T-helper 1 cell treated with Interleukin-12 subunit alpha and Interleukin-12 subunit beta and Interleukin-4 antibody, amounts not matched to agents 30 ng/mL and 1 ng/mL, for 36 hours (primary cell): ENCODE results near the gene MSX1. TPM values are rescaled to one million over a fixed set of nuclear protein-coding genes. Genes with fewer than 3 reads are reported as not detected.
"Not testable (repeated sequence)": the region's sequence is repeated elsewhere in the genome, so short reads cannot be mapped to it uniquely, and the experiment has no call there.

Experiments used
- intact Hi-C: fragments of 100-400 bp; cut with micrococcal nuclease; formaldehyde crosslinking; loops from one replicate; pipeline ENCODE4 v1.15.1; 2024
- total RNA-seq: library from RNA; stranded (reverse); gene quantifications from 2 replicates; pipeline ENCODE4 v1.2.3, GENCODE V29; 2022

The MSX1 gene
- total RNA-seq, result not detected in 2 replicates

DNA sequence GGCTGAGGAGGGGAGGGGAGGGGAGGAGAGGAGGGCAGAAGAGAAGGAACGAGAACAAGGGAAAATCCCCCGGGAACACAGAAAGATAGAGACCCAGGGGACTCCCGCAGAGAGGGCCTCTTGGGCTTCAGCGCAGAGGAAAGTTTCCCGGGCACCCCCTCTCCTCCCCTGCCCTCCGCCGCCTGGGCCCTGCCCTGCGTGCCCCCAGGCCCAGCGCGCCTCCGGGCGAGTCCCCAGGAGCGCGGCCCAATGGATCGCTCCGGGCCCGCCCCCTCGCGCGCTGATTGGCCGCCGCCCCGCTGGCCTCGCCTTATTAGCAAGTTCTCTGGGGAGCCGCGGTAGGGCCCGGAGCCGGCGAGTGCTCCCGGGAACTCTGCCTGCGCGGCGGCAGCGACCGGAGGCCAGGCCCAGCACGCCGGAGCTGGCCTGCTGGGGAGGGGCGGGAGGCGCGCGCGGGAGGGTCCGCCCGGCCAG lies at the start of gene MSX1:
TSS of gene MSX1 (plus strand) at position 341 of the 474 bp plus-strand sequence. CDS start 235 bp downstream, outside the sequence.
- intact Hi-C loops, result loop anchor here (5.0 kb wide), 2 partner anchors 372 to 1033 kb away; partner anchors contain the start of gene CRMP1

DNA sequence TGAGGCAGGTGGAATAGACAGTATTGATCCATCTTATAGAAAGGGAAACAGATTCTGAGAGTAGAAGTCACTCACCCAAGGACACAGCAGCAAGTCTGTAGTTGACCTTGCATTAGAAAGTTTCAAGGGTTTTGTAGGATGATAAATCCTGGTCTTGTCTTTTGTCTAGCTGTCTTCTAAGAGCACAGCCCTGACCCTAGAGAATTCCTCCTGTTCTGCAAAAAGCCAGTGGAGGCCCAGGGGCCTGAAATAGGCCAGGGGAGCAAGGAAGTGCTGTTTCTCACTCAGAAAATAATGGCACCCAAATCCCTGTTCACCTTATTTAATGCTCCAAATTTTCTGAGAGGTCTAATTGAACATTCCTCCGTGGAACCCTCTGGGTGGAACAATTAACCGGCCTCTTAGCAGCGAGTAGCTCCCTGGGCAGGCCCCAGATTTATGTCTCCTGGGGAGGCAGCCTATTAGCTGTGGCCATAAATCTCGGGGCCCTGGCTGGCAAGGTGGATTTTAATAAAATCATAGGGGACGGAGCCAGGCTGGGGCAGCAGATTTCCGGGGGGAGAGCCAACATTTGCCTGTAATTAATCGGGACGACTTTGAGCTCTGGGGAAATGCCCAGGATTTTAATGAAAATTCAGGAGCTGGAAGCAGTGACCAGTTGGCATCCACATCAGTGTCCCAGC lies 49.2 kb upstream of the MSX1 start:
- intact Hi-C loops, result no loop called here

DNA sequence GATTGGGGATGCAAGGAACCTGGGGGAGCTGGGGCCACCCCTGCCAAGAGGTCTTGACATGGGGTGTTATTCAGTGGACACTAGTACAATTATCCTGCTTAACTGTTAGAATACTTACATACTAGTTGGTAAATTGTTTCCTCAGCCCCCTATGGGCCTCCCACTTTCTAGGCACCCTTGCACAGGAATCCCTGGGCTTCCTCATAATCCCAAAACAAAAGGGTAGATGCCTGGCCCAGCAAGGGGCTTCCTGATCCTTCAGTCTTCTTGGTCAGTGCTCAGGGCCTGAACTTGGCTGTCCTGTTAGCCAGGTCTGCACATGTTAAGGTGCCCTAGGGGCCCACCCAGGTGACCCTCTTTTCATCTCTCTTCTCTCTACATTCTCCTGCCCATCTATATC lies 48.7 kb upstream of the MSX1 start:
- intact Hi-C loops, result no loop called here

DNA sequence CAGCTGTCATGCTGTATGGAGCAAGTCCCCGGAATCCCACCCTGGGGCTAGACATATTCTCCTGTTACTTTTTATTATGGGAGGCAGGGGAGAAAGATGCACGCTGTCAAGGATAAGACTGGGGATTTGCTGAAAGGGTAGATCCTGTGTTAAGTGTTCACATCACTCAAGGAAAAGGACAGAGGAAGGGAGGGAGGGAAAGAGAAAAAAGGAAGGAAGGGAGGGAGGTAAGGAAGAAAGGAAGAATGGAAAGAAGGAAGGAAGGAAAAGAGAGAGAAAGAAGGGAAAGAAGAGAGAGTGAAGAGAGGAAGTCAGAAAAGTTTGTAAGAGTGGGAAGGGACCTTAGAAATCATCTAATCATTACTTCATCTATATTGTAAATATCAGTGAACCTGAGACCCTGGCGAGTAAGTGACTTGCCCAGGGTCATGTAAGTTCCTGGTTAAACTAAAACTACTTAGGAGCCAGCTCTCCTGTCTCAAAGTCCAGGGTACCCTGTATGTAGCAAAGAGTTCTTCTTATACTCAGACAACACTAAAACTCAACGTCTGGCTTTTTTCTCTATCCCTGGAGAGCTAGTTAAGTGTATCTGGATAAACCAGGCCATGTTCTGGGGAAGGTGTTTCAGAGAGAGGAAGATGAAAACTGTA lies 47.2 kb upstream of the MSX1 start:
- intact Hi-C loops, result no loop called here

DNA sequence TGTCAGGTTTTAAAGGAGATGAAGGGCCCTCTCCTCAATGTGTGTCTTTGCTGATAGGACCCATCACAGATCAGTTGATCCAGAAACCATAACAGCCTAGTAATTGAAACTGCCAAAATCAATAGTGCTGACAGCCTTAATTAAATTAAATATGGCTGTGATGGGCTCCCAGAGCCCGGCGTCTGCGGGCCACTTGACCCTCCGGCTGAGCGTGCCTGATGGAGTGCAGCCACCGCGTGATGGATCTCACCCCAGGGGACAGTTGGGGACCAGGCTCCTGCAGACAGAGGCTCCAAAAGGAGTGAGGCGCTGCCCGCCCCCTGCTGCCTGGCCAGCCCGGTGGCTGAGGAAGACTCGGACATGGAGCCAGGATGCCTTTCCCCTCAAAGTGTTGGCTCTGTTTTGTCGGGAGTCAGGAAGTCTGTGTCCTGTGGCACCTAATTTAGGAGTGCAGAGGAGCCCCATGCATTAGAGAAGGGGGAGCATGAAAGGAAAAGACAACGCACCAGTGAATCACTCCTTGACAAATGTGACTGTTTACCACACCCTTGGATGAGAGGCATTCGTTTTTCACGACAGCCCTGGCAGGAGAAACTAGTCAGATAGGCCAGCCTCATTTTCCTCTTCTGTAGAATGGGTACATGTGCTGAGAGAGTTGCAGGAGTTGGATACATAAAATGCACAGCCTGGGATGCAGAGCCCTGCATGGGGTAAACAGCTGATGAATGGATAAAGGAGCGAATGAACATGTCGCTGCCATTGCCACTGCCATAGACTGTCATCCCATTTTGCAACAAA lies 40.9 kb upstream of the MSX1 start:
- intact Hi-C loops, result no loop called here

DNA sequence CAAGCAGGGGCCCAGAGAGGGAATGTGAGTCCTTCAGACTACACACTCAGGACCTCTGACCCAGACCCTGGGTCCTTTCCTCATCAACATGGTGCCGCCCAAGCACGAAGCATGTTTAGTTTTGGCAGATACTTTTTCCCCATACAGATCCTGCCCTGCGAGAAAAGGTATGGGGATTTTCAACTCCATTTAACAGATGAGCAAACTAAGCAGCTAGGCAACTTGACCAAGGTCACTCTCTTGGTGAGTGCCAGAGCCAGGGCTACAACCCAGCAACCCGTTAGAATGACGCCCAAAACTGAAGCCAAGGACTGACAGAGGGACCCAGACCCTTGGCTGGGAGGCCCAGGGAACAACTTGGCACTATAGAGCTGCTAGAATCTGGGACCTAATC lies 40.3 kb upstream of the MSX1 start:
- intact Hi-C loops, result no loop called here

DNA sequence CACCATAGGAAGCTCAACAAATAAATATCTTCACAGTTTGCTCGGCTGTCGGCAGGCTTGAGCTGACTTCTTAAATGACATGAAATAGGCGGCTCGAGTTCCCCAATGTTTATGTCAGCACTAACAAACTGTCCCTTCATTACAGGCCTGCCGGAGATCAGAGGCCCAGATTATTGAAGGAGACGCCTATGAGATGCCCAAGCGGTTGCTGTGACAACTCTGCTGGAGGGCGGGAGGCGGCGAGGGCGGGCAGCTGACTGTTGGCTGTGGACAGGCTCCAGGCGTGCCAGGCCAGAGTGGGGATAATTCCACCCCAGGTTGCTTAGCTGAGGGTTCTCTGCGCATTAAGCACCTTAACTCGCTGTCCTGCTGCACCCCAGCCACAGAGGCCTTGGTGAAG lies 39.2 kb upstream of the MSX1 start:
- intact Hi-C loops, result no loop called here

DNA sequence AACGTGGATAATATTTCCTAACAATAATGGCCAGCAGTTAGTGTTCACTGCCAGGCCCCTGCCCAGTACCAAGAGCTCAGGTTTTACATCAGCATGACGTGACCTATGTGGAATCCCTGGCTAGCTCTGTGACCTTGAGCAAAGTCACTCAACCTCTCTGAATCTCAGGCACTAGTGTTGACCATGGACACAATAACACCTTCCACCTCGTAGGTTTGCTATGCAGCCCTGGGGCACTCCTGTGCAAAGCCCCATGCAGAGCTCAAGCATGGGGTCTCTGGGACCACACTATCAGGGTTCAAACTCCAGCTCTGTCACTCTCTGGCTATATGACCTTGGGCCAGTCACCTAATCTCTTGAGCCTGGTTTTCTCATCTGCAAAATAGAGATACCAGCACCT lies 38.7 kb upstream of the MSX1 start:
- intact Hi-C loops, result no loop called here

DNA sequence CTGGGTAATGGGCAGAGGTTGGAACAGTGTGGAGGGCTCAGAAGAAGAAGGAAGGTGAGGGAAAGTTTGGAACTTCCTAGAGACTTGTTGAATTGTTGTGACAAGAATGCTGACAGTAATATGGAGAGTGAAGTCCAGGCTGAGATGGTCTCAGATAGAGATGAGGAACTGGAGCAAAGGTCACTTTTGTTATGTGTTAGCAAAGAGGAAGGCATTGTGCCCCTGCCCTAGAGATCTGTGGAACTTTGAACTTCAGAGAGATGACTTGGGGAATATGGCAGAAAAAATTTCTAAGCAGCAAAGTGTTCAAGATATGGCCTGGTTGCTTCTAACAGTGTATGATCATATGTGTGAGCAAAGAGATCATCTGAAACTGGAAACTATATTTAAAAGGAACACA lies 37.9 kb upstream of the MSX1 start:
- intact Hi-C loops, result no loop called here

DNA sequence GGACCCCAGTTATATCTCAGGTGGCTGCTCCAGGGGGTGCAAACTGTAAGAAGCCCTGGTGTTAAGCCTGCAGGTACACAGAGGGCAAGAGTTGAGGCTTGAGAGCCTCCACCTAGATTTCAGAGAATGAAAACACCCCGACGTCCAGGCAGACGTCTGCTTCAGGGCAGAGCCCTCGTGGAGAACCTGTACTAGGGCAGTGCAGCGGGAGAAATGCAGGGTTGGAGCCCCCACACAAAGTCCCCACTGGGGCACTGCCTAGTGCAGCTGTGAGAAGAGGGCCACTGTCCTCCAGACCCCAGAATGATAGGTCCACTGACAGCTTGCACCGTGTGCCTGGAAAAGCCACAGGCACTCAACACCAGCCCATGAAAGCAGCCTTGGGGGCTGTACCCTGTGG lies 37.2 kb upstream of the MSX1 start:
- intact Hi-C loops, result not testable (repeated sequence)

DNA sequence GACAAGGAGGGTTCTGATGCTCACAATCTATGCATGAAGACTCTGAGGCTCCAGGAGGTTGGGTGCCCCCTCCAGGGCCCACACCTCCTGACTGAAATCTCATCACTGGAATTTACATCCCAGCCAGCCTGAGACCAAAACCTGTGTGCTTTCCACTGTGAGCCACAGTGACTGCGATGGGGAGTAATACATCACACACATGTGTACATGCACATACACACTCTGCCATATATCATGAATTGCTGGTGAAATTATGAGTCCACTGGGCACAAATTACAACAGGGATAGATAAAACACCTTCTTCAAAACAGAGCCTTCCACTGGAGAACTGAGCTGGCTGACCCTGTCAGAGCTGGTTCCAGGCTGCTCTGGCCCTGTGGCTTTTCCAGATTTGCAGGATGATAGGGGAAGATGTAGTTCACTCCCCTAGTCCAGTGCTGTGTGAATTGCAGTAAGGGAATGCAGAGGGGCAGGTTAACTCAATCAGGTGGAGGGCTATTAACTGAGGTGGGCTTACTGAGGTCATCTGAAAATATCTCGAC lies 35.8 kb upstream of the MSX1 start:
- intact Hi-C loops, result no loop called here

DNA sequence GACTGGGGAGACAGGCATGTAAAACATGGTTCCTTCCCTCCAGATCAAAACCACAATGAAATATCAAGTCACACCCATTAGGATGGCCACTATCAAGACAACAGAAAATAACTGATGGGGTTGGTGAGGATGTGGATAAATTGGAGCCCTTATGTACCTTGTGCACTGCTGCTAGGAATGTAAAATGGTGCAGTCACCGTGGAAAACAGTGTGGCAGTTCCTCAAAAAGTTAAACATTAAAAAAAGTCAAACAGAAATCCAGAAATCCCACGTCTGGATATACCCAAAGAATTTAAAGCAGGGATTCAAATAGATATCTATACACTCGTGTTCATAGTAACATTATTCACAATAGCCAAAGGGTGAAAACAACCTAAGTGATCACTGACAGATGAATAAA lies 35.2 kb upstream of the MSX1 start:
- intact Hi-C loops, result no loop called here

DNA sequence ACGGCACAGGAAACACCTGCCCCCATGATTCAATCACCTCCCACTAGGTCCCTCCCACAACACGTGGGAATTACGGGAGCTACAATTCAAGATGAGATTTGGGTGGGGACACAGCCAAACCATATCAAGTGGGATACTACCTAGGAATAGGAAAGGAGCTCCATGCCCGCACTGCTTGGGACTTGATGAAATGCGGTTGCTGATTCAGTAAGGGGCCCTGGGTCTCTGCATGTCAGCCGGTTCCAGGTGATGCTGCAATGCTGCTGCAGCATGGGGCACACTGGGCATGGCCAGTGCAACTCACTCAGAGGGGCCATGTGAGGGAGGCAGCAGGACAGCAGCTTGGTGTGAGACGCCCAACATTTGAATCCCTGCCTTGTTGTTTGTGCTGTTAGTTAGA lies 34.0 kb upstream of the MSX1 start:
- intact Hi-C loops, result no loop called here

DNA sequence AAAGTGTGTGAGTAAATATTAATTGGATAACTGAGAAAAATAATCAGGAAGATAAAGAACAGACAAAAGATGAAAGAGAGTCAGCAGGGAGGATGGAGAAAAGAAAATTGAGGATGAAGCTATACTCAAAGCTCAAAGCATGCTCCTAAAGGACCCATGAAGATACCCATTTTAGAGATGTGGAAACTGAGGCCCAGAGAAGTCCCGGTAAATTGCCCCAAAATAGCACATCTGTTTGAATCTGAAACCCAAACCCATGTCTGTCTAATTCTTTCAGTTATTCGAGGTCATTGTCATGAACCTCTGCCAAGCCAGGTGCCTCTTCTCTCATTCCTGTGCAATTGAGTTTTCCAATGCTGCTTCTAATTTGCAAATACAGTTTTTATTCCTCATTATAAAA lies 29.6 kb upstream of the MSX1 start:
- intact Hi-C loops, result no loop called here

DNA sequence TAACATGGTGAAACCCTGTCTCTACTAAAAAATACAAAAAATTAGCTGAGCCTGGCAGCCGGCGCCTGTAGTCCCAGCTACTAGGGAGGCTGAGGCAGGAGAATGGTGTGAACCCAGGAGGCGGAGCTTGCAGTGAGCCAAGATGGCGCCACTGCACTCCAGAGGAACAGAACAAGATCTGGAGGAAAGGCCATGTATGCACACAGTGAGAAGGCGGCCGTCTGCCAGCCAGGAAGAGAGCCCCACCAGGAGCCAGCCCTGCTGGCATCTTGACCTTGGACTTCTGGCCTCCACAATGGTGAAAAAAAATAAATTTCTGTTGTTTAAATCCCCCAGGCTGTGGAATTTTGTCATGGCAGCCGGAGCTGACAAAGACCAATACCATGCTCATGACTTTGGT lies 28.2 kb upstream of the MSX1 start:
- intact Hi-C loops, result no loop called here

DNA sequence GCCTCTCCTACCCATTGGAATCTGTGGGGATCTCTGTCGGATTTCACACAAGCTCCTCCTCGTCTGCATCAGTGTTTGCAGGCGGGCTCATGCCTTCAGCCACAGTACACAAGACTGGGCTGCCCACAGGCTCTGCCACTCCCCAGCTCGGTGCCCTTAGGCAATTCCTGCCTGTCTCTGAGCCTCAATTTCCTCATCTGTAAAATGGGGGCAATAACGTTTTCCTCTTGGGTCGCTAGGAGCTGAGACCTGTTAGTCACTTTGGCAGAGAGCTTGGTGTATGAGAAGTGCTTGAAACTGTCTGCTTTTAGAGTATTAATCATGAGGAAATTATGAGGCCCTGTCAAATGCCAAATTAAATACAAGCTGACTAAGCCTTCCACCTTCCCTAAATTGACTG lies 27.6 kb upstream of the MSX1 start:
- intact Hi-C loops, result no loop called here

DNA sequence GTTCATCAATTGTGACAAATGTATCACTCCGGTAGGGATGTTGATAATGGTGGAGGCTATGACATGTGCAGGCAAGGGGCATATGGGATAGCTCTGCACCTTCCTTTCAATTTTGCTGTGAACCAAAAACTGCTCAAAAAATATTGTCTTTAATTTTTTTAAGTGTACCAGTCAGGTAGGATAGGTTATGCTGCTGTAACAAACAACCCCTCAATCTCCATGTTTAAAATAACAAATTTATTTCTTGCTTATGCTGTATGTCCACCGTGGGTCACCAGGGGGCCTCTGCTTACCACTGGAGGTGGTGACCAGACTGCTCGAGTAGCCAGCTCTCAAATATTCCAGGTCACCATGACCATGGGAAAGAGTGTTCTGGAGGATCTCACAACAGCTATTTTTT lies 23.4 kb upstream of the MSX1 start:
- intact Hi-C loops, result no loop called here

DNA sequence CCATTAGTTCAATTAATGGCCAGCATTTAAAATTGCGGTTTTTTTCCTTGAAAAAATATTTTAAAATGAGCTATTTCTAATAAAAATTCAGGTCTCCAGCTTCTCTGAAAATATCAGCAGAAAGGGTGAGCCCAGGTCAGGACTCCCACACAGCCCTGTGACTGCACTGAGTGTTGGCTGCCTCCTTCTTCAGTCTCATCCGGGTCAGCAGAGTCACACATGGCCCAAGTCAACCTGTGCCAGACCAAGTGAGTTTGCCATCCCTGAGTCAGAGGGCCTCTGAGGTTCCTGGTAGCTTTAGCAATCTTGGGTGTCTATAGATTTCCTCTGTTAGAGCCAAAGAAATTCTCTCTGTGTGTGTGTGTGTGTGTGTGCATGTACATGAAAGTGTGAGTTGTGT lies 22.1 kb upstream of the MSX1 start:
- intact Hi-C loops, result no loop called here

DNA sequence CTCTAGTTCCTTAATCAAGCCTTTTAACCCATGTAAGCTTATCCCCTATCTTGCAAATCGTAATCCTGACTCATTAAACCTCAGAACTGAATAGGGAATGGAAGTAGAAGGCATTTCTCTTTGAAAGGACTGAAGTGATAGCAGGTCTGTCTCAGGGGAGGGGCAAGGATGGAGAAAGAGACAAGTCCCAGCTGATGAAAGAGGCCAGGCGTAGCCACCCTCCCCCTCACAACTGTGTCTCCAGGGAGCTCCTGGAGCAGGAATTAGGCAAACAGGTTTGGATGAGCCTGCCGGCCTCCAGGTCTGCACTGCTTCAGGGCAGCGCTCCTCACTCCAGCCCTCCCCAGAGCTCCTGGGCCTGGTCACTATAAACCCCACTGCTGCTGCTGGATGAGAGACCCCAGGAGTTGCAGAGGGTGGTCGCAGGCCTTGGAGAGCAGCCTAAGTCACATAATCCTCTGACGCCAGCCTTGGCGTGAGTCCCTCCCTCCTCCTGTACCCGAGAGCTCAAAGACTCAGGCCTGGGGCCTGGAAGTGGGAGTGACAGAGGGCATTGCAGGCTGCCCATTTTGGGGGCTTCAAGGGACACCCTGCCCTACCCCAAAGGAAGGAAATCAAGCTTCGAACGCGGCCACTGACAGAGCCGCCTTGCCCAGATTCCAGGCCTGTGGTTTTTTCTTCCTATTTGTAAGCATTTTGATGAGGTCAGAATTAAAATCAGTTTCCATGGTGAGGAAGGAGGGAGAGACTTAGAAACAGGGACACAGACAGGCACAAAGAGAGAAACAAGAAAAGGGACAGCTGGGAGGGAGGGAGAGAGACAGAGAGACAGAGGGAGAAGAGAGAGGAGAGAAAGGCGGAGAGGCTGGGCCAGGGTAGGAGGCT lies 21.2 kb upstream of the MSX1 start:
- intact Hi-C loops, result no loop called here

DNA sequence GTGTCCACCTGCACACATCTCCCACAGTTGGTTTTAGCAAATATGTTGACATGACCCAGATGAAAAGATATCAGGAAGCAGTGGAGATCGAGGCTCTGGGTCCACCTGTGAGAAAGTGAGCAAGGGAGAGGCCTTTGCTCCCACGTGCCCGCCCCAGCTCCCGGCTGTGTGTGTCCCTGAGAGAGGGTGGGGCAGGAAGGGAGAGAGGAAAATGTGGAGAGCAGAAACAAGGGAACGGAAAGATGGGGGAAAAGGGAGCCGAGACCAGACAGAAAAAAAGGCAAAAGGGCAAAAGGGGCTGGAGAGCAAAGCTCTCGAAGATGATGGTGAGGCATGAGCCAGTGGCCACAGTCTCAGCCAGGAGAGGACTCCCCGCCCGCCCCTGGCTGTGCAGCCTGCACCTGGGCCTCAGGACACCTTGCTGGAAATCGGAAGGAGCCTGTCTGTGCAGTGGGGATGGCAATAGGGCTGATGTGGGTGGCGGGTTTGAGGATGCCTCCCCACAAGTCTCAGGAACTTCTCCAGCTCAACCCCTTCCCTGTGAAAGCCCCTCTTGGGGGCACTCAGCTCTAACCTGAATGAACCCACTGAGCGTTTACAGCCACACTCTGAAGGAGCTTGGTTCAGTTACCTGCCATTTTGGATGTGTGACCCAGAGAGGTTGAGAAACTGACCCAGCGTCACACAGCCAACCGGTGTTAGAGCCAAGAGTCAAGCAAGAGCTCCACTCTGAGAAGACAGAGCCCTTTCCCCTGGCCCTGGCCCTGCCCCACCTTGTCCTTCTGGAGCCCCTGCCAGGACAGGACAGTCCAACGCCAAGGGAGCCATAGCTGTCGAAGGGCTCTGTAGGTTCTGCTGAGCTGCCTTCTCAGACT lies 20.3 kb upstream of the MSX1 start:
- intact Hi-C loops, result no loop called here
